ENCODE data around the gene FKBP8.

DNA sequence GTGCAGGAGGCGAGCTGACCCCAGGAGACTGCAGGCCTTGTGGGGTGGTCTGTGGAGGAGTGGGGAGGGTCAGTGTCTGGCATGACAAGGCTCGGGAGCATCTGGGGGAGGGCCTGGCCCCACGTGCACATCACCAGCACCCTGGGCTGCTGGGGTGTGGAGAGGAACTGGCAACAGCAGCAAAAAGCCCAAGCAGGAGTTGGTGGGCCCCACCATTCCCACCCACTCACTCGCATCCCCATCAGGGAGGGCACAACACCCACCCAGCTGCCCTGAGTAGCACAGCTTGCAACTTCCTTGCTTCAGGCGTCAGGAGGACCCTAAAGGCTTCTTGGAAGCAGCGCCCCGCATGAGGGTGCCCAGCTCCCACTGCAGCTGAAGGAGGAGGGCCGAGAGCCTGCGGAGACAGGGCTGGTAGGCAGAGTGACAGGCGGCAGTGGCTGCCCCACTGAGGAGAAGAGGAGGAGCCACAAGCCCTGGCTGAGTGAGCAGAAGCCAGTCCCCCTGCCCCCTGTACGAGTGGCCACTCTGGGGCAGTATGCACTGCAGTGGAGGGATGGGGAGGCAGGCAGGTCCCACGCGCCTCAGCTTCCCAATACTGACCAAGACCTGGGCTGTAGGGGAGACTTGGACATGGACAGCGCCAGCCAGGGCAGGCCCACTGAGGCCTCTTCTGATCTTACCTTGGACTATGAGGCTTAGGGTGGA, 48.0 kb downstream of the FKBP8 start:
- TF ChIP-seq, protein P1, sequence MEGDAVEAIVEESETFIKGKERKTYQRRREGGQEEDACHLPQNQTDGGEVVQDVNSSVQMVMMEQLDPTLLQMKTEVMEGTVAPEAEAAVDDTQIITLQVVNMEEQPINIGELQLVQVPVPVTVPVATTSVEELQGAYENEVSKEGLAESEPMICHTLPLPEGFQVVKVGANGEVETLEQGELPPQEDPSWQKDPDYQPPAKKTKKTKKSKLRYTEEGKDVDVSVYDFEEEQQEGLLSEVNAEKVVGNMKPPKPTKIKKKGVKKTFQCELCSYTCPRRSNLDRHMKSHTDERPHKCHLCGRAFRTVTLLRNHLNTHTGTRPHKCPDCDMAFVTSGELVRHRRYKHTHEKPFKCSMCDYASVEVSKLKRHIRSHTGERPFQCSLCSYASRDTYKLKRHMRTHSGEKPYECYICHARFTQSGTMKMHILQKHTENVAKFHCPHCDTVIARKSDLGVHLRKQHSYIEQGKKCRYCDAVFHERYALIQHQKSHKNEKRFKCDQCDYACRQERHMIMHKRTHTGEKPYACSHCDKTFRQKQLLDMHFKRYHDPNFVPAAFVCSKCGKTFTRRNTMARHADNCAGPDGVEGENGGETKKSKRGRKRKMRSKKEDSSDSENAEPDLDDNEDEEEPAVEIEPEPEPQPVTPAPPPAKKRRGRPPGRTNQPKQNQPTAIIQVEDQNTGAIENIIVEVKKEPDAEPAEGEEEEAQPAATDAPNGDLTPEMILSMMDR (IDR thresholded peaks at IDR 0.05): no peak
- no peak for TF ChIP-seq EP300 (IDR thresholded peaks at IDR 0.05; ENCODE audit: low read depth)
- no peak for TF ChIP-seq POLR2A (IDR thresholded peaks at IDR 0.05)
- TF ChIP-seq POLR2AphosphoS5 (IDR thresholded peaks at IDR 0.05): no peak

Data from transverse colon (tissue), 4 donors.